CD4-positive, alpha-beta T cell (primary cell): Measurements from ENCODE around the gene CCNE1. TPM values are rescaled to one million over a fixed set of nuclear protein-coding genes. Genes with fewer than 3 reads are reported as not detected.

Experiments used
- ATAC-seq: fragments of 200-7000 bp; cut with Tn5 transposase; one replicate; pipeline ENCODE4 v1.10.0; 2022; ENCODE audit warnings: mild to moderate bottlenecking; ENCODE audit not compliant: poor library complexity
- CTCF ChIA-PET: fragments of 350-600 bp; sonication (Branson Sonifier 250); formaldehyde crosslinking; loops from one replicate; lab custom pipeline; 2021; ENCODE audit warnings: antibody characterized with exemption, inconsistent platforms; lab: Charles Lee
- POLR2A ChIA-PET: fragments of 350-600 bp; sonication (Branson Sonifier 250); formaldehyde crosslinking; loops from one replicate; lab custom pipeline; 2021; ENCODE audit warnings: antibody characterized with exemption, inconsistent platforms; lab: Charles Lee
- DNase-seq, 14 experiments: peaks; one replicate each; pipeline ENCODE4 v3.0.0-alpha.2; 2013 to 2020; ENCODE audit warnings: mixed read lengths in 2 of 14
- H3K27ac ChIP-seq, 2 donors: one replicate each; pipeline versions ENCODE4 v1.5.1 to v1.7.0; 2013; ENCODE audit warnings: low read length in 2 of 2, low read depth in 1 of 2, mild to moderate bottlenecking in 1 of 2
- H3K27me3 ChIP-seq, 2 experiments: 1 replicate in 1 of 2; 2 replicates in 1 of 2; pipeline versions ENCODE4 v1.6.1 to v1.7.0; 2013; ENCODE audit warnings: low read length in 2 of 2, control low read depth in 1 of 2, mild to moderate bottlenecking in 1 of 2, moderate library complexity in 1 of 2; ENCODE audit not compliant: insufficient read depth in 2 of 2, control insufficient read depth in 1 of 2
- H3K36me3 ChIP-seq: one replicate; pipeline ENCODE4 v1.6.1; 2013; ENCODE audit warnings: low read length, control low read depth; ENCODE audit not compliant: insufficient read depth
- H3K4me1 ChIP-seq: one replicate; pipeline ENCODE4 v1.6.1; 2013; ENCODE audit warnings: low read length, control low read depth; ENCODE audit not compliant: insufficient read depth
- H3K4me3 ChIP-seq: one replicate; pipeline ENCODE4 v1.5.1; 2013; ENCODE audit warnings: mild to moderate bottlenecking, low read length, moderate library complexity
- H3K9me3 ChIP-seq, 2 experiments: 1 replicate in 1 of 2; 2 replicates in 1 of 2; pipeline versions ENCODE4 v1.6.1 to v1.7.0; 2013; ENCODE audit warnings: low read length in 2 of 2, mild to moderate bottlenecking in 2 of 2, control low read depth in 1 of 2, moderate library complexity in 1 of 2; ENCODE audit not compliant: control insufficient read depth in 1 of 2, insufficient read depth in 1 of 2
- H3K27ac Mint-ChIP-seq: one replicate; pipeline ENCODE4 v1.8.0; 2020; ENCODE audit warnings: mixed read lengths
- H3K27me3 Mint-ChIP-seq: one replicate; pipeline ENCODE4 v1.8.0; 2021; ENCODE audit warnings: mixed read lengths
- H3K36me3 Mint-ChIP-seq: one replicate; pipeline ENCODE4 v1.8.0; 2021; ENCODE audit warnings: low read depth, mixed read lengths
- H3K4me1 Mint-ChIP-seq: one replicate; pipeline ENCODE4 v1.8.0; 2021; ENCODE audit warnings: low read depth, mixed read lengths
- H3K4me3 Mint-ChIP-seq: one replicate; pipeline ENCODE4 v1.8.0; 2020; ENCODE audit warnings: mild to moderate bottlenecking, mixed read lengths
- H3K9me3 Mint-ChIP-seq: one replicate; pipeline ENCODE4 v1.8.0; 2020; ENCODE audit warnings: mixed read lengths
- CTCF ChIP-seq: fragments of 200-600 bp; IDR thresholded peaks from one replicate; pipeline ENCODE4 v1.8.0; 2022; ENCODE audit warnings: antibody characterized with exemption, mild to moderate bottlenecking
- intact Hi-C, 2 experiments: fragments of 100-400 bp; cut with DNase I in 1 of 2; cut with micrococcal nuclease in 1 of 2; formaldehyde crosslinking; loops; one replicate each; pipeline versions ENCODE4 v1.15.1 to v1.9.0; 2023 to 2025; cut with DNase I, micrococcal nuclease
- total RNA-seq, 174 experiments: library from RNA in 2 of 174; stranded (reverse) in 2 of 174; gene quantifications; one replicate each; pipeline ENCODE4 v1.2.3 and lab custom pipeline; 2021 to 2026

Gene CCNE1
- total RNA-seq, 2 experiments from 2014 or later = 4.9 to 5.6 TPM

GRCh38 chr19:29867984-29868383, 56.2 kb downstream of the CCNE1 start:
- no peak for ATAC-seq

GRCh38 chr19:29871143-29871542, 59.4 kb downstream of the CCNE1 start:
- no peak overlapping the region for H3K4me3 ChIP-seq
- intact Hi-C loops = loop anchor here in 1 of 2 experiments (10.0 kb wide), 1 partner anchor 256 kb away; no protein-coding TSS in a partner anchor
- Mint-ChIP-seq H3K4me1 (no peaks in the 10 kb centered on the region), H3K4me3 (no peak overlapping the region), H3K27ac (no peak overlapping the region), H3K36me3 (no peaks in the 10 kb centered on the region), H3K27me3 (peaks cover 30% of the 10 kb centered on the region), H3K9me3 (peaks cover 2% of the 10 kb centered on the region)
- ChIA-PET POLR2A (interaction anchor here (3.2 kb wide), 1 partner anchor 141 kb away, joined by 13 read pairs; no protein-coding TSS in a partner anchor), CTCF (interaction anchor here (3.0 to 4.0 kb wide), 2 partner anchors 13 to 111 kb away, joined by 10 to 25 read pairs; no protein-coding TSS in a partner anchor)
- peaks cover 17% of the 10 kb centered on the region for H3K4me1 ChIP-seq
- TF ChIP-seq CTCF = no peak
- H3K27me3 ChIP-seq = peaks cover 12 to 13% of the 10 kb centered on the region in 2 experiments
- DNase-seq (no peak), ATAC-seq (no peak)
- H3K27ac ChIP-seq = no peak overlapping the region
- peaks cover 7 to 8% of the 10 kb centered on the region in 2 experiments for H3K9me3 ChIP-seq
- no peaks in the 10 kb centered on the region for H3K36me3 ChIP-seq

More at GRCh38 chr19:29867984-29868383, 56.2 kb downstream of the CCNE1 start:
- peaks cover 8 to 10% of the 10 kb centered on the region in 2 experiments for H3K9me3 ChIP-seq
- Mint-ChIP-seq H3K27me3 (peaks cover 26% of the 10 kb centered on the region), H3K4me3 (no peak overlapping the region), H3K27ac (no peak overlapping the region), H3K9me3 (peaks cover 2% of the 10 kb centered on the region), H3K4me1 (no peaks in the 10 kb centered on the region), H3K36me3 (no peaks in the 10 kb centered on the region)
- CTCF ChIA-PET = interaction anchor here (0.7 to 1.7 kb wide), 2 partner anchors 108 to 152 kb away, joined by 3 to 6 read pairs; no protein-coding TSS in a partner anchor
- no peak for DNase-seq
- peaks cover 10% of the 10 kb centered on the region for H3K4me1 ChIP-seq
- POLR2A ChIA-PET = no interaction called here
- H3K27me3 ChIP-seq = peaks cover 4 to 6% of the 10 kb centered on the region in 2 experiments
- intact Hi-C loops = no loop called here
- H3K4me3 ChIP-seq = no peak overlapping the region
- no peak overlapping the region for H3K27ac ChIP-seq
- no peak for TF ChIP-seq CTCF
- no peaks in the 10 kb centered on the region for H3K36me3 ChIP-seq

- Histone ChIP-seq H3K27me3 (peaks cover 12 to 13% of the 10 kb centered on the region in 2 experiments), H3K27ac (no peak overlapping the region), H3K9me3 (peaks cover 5 to 8% of the 10 kb centered on the region in 2 experiments), H3K4me3 (peak overlapping the region; percentile 14), H3K36me3 (no peaks in the 10 kb centered on the region), H3K4me1 (peaks cover 17% of the 10 kb centered on the region)
- peaks cover 34% of the 10 kb centered on the region for H3K27me3 Mint-ChIP-seq
- peak; percentile 43 for ATAC-seq
- no peak overlapping the region for H3K27ac Mint-ChIP-seq
- H3K4me1 Mint-ChIP-seq = no peaks in the 10 kb centered on the region
- DNase-seq = peak in 4 of 14 experiments; percentile 18 to 58 (median 53)
- POLR2A ChIA-PET = interaction anchor here (1.0 to 3.2 kb wide), 3 partner anchors 35 to 142 kb away, joined by 3 to 13 read pairs (median 3); no protein-coding TSS in a partner anchor
- CTCF ChIA-PET = interaction anchor here (0.5 to 4.0 kb wide), 4 partner anchors 14 to 142 kb away, joined by 3 to 25 read pairs (median 12); no protein-coding TSS in a partner anchor
- H3K9me3 Mint-ChIP-seq = no peaks in the 10 kb centered on the region
- TF ChIP-seq CTCF = no peak
- H3K36me3 Mint-ChIP-seq = no peaks in the 10 kb centered on the region
- intact Hi-C loops = loop anchor here in 1 of 2 experiments (10.0 kb wide), 1 partner anchor 257 kb away; no protein-coding TSS in a partner anchor
- H3K4me3 Mint-ChIP-seq = peak overlapping the region; percentile 66
Observed at GRCh38 chr19:29872224-29872731, 60.5 kb downstream of the CCNE1 start.
